Measurements from ENCODE around the gene DARS1.

- TF ChIP-seq POLR2A (IDR thresholded peaks at IDR 0.05) (no peak), CTCF (IDR thresholded peaks at IDR 0.05 in 8 of 11, conservative IDR thresholded peaks at IDR 0.05 in 3 of 11) (no peak)
Observed at GRCh38 chr2:135947483-135947882, 37.9 kb downstream of the DARS1 start.
